NCI-H2171 (cell line): ENCODE data around the gene PAK1.

ENCODE experiments used
- DNase-seq: peaks from one replicate; lab custom pipeline; 2025; lab: John Stamatoyannopoulos, UW

PAK1 gene

GRCh38 chr11:77370217-77370616 lies 103.7 kb downstream of the PAK1 start:
- DNase-seq: no peak

- DNase-seq: no peak
Measured at GRCh38 chr11:77361184-77361583, 112.7 kb downstream of the PAK1 start.

- DNase-seq: no peak
Measured at GRCh38 chr11:77359481-77359880, 114.4 kb downstream of the PAK1 start.

- DNase-seq: no peak
Measured at GRCh38 chr11:77353131-77353530, 120.8 kb downstream of the PAK1 start.

- no peak for DNase-seq
Measured at GRCh38 chr11:77351281-77351886, 122.5 kb downstream of the PAK1 start.

GRCh38 chr11:77347948-77348347 lies 125.9 kb downstream of the PAK1 start:
- no peak for DNase-seq

- DNase-seq: no peak
Measured at GRCh38 chr11:77346906-77347603, 126.8 kb downstream of the PAK1 start.

GRCh38 chr11:77345621-77346020 lies 128.3 kb downstream of the PAK1 start:
- DNase-seq: no peak

GRCh38 chr11:77340501-77340900 lies 133.4 kb downstream of the PAK1 start:
- DNase-seq: no peak

- no peak for DNase-seq
Measured at GRCh38 chr11:77332259-77332658, 141.6 kb downstream of the PAK1 start.

- no peak for DNase-seq
Measured at GRCh38 chr11:77325159-77325558, 148.7 kb downstream of the PAK1 start.

GRCh38 chr11:77324508-77324907 lies 149.4 kb downstream of the PAK1 start:
- DNase-seq: no peak

GRCh38 chr11:77322926-77323590 lies 150.8 kb downstream of the PAK1 start:
- no peak for DNase-seq

GRCh38 chr11:77322506-77322905 lies 151.4 kb downstream of the PAK1 start:
- no peak for DNase-seq

- DNase-seq: no peak
Measured at GRCh38 chr11:77320351-77320750, 153.5 kb downstream of the PAK1 start.

GRCh38 chr11:77318600-77318999 lies 155.3 kb downstream of the PAK1 start:
- DNase-seq: no peak

- DNase-seq: no peak
Measured at GRCh38 chr11:77316733-77317342, 157.1 kb downstream of the PAK1 start.

GRCh38 chr11:77312107-77312506 lies 161.8 kb downstream of the PAK1 start:
- no peak for DNase-seq

- no peak for DNase-seq
Measured at GRCh38 chr11:77311701-77312100, 162.2 kb downstream of the PAK1 start.

- no peak for DNase-seq
Measured at GRCh38 chr11:77310721-77311120, 163.2 kb downstream of the PAK1 start.

GRCh38 chr11:77309401-77310085 lies 164.4 kb downstream of the PAK1 start:
- DNase-seq: no peak

- no peak for DNase-seq
Measured at GRCh38 chr11:77308838-77309237, 165.1 kb downstream of the PAK1 start.
